Cardiac septum (tissue), 1 donor: ENCODE data around the gene KPNA6. TPM values are rescaled to one million over a fixed set of nuclear protein-coding genes. Genes with fewer than 3 reads are reported as not detected.

Experiments used
- microRNA-seq: library from miRNA; unstranded; fragments of <30 nt; microRNA quantifications from one replicate; pipeline ENCODE4 v1.2.0, GENCODE V29; 2020
- total RNA-seq: library from RNA; stranded (reverse); fragmentation: NEBNext Ultra II Directional; extraction: Animal tissue kit (Norgen Biotek cat#: 25700); gene quantifications from one replicate; pipeline ENCODE4 v1.2.1, GENCODE V29; 2021
- donor health status: DM: no; HTN: no; CAD: no.

The KPNA6 gene
- total RNA-seq, 1 donor from 2014 or later: 81.4 TPM

Small RNA genes within 50 kb of the gene (microRNA-seq; reads per million reads assigned to microRNA genes)
- not detected for gene MIR5585

Other genes with a start within 250 kb of the KPNA6 start
- 216 TPM for gene PTP4A2, start 169.7 kb upstream of the KPNA6 start, total RNA-seq
- gene KHDRBS1, start 94.2 kb upstream of the KPNA6 start, total RNA-seq: 73.1 TPM
- gene TMEM39B, start 35.1 kb upstream of the KPNA6 start, total RNA-seq: 7.1 TPM
- 24.5 TPM for gene TXLNA, start 71.6 kb downstream of the KPNA6 start, total RNA-seq
- 10.2 TPM for gene CCDC28B, start 92.5 kb downstream of the KPNA6 start, total RNA-seq
- gene IQCC, start 97.6 kb downstream of the KPNA6 start, total RNA-seq: 0.78 TPM
- gene DCDC2B, start 101.0 kb downstream of the KPNA6 start, total RNA-seq: not detected
- gene TMEM234, start 114.3 kb downstream of the KPNA6 start, total RNA-seq: 12.3 TPM
- gene EIF3I, start 114.4 kb downstream of the KPNA6 start, total RNA-seq: 91.5 TPM
- gene FAM167B, start 139.2 kb downstream of the KPNA6 start, total RNA-seq: 5.4 TPM
- gene LCK, start 143.2 kb downstream of the KPNA6 start, total RNA-seq: 0.54 TPM
- 29.9 TPM for gene HDAC1, start 184.0 kb downstream of the KPNA6 start, total RNA-seq
- 12.0 TPM for gene MARCKSL1, start 228.2 kb downstream of the KPNA6 start, total RNA-seq